ENCODE measurements around the gene PTGS2.
"Not testable (repeated sequence)": the region's sequence is repeated elsewhere in the genome, so short reads cannot be mapped to it uniquely, and the experiment has no call there.

PTGS2 gene

DNA sequence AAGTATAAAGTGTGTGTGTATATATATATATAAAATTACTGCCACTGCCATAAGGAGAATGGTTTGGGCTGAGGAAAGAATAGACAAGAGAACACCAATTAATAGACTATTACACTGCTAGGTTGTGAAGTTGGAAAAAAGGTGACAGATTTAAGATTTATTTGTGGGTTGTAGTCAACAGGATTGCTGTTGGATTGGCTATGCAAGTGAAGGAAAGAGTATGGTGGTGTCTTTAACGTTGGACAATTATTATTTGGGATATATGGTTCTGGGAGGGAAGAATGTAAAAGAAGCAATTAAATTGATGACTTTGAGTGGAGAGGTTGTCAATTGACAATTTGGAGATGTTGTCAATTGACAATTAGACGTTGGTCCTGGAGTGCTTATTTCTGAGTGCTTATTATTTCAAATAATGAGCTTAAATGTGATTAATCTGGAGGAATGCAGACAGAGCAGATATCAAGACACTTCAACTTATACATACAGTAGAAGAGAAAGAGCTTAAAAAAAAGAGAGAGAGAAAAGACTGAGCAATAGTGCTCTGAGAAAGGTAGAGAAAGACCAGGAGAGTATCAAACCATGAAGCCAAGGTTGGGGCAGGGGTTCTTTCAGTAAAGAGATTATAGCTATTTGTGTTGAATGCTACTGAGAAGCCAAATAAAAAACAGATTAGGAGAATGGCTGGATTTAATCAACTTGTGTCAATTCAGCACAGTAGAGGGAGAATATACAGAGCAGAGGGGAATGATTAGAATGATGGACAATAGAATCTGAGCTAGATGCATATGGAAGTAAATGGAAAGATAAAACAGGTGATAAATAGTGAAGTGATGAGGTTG lies 9.7 kb downstream of the PTGS2 start:
- no peak for DNase-seq (ENCODE audit: low spot score)

GRCh38 chr1:186669784-186670183 lies 10.4 kb downstream of the PTGS2 start:
- DNase-seq (ENCODE audit: low spot score), result not testable (repeated sequence)

- not testable (repeated sequence) for DNase-seq (ENCODE audit: low spot score)
These were observed 16.0 kb downstream of the PTGS2 start for GRCh38 chr1:186664217-186664616.

GRCh38 chr1:186662752-186663151 lies 17.5 kb downstream of the PTGS2 start:
- no peak for DNase-seq (ENCODE audit: low spot score)

DNA sequence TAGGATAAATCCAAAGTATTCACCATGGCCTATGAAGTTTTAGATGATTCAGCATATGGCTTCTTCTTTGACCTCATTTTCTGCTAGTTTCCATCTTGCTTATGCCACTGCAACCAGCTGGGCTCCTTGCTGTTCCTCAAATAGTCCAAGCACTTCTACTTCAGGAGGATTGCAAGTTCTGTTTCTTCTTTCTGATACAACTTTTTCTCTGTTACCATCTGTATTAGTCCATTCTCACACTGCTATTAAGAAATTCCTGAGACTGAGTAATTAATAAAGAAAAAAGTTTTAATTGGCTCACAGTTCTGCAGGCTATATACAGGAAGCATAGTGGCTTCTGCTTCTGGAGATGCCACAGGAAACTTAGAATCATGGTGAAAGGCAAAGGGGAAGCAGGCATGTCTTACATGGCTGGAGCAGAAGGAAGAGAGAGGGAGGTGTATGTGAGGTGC lies 20.3 kb downstream of the PTGS2 start:
- DNase-seq (ENCODE audit: low spot score), result no peak

DNA sequence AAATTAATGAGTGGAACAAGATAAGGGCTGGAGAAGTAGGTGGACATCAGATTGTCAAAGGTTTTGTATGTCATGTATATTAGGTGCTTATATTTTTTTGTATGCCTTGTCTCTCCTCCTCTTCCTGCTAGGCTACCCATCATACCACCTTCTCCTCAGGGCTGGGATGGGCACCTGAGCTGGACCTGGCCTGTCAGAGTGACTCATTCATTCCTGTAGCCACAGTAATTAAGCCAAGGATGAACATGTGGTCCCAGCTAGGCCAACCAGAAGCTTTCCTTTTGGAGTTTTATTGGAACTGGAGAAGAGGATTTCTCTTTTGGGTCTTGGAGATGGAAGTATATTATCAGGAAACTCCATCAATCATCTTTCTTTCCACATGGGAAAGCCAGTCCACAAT lies 21.2 kb downstream of the PTGS2 start:
- no peak for DNase-seq (ENCODE audit: low spot score)

GRCh38 chr1:186657481-186657880 lies 22.7 kb downstream of the PTGS2 start:
- DNase-seq (ENCODE audit: low spot score), result no peak

GRCh38 chr1:186655876-186656275 lies 24.3 kb downstream of the PTGS2 start:
- DNase-seq (ENCODE audit: low spot score), result no peak

GRCh38 chr1:186654741-186655140 lies 25.5 kb downstream of the PTGS2 start:
- DNase-seq (ENCODE audit: low spot score), result no peak

DNA sequence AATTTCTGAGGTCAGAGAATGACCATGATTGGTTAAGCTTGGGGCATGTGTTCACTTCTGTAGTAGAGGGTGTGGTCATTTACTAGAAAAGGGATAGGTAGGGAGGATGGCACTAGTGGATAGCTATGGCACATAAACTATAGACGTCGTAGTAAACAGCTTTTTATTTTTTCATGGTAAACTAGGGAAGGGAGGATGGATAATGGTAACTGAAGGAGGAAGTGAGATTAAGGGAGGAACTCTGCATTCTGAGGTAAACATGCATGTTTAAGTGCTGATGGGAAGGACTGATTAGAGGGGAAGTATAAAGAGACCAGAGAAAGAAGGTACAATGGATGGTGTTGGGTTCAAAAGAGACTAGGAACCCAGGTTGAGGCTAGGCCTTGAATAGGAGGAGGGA lies 26.9 kb downstream of the PTGS2 start:
- DNase-seq (ENCODE audit: low spot score), result no peak

- DNase-seq (ENCODE audit: low spot score), result no peak
These were observed 31.6 kb downstream of the PTGS2 start for GRCh38 chr1:186648613-186649012.

DNA sequence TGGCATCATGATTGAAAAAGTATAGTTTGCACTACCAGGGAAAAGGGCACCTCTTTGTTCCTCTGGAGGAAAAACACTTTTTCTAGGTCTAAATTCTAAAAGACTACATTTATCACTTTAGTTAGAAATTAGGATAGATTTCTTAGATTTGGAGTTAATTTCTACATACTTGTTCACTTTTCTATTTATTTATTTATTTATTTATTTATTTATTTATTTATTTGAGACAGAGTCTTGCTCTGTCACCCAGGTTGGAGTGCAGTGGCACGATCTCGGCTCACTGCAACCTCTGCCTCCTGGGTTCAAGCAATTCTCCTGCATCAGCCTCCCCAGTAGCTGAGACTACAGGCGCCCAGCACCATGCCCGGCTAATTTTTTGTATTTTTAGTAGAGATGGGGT lies 32.2 kb downstream of the PTGS2 start:
- DNase-seq (ENCODE audit: low spot score), result not testable (repeated sequence)

- DNase-seq (ENCODE audit: low spot score), result no peak
These were observed 36.6 kb downstream of the PTGS2 start for GRCh38 chr1:186643614-186644013.

DNA sequence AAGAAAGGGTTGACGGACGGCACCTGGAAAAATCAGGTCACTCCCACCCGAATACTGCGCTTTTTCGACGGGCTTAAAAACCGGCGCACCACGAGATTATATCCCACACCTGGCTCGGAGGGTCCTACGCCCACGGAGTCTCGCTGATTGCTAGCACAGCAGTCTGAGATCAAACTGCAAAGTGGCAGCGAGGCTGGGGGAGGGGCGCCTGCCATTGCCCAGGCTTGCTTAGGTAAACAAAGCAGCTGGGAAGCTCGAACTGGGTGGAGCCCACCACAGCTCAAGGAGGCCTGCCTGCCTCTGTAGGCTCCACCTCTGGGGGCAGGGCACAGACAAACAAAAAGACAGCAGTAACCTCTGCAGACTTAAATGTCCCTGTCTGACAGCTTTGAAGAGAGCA lies 42.7 kb downstream of the PTGS2 start:
- not testable (repeated sequence) for DNase-seq (ENCODE audit: low spot score)

GRCh38 chr1:186636786-186637185 lies 43.4 kb downstream of the PTGS2 start:
- DNase-seq (ENCODE audit: low spot score), result no peak

DNA sequence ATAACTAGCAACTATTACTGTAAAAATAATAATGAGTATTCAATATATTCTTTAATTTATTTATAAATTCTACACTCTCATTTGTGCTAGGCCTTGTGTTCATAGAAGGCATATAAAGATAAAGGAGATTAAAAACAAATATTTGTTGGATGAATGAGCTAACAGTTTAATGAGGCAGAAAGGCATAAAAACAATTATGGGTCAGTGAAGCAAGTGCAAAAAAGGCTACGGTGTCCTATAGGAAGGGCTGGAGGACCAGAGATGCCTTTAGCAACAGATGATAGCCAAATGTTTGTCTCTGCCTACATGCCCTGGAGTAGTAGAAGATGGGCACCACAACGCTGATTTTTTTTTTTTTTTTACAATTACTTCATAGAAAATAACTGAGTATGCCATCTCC lies 45.7 kb downstream of the PTGS2 start:
- DNase-seq (ENCODE audit: low spot score), result no peak

DNA sequence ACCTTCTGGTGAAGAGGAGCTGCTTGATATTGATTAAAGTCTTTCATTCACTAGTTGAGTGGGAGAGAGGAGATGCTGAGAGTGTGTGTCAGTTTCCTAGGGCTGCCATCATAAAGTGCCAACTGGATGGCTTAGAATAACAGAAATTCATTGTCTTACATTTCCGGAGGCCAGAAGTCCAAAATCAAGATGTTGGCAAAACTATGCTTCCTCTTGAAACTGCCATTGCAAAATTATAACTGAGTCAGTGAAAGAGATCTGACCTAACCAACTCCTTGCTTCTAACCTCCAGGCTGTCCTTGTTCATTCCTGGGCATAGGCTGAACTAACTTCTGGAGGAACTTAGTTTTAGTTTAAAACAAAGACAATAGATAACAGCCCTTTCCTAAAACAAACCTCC lies 47.1 kb downstream of the PTGS2 start:
- DNase-seq (ENCODE audit: low spot score), result no peak

GRCh38 chr1:186629341-186629740 lies 50.9 kb downstream of the PTGS2 start:
- DNase-seq (ENCODE audit: low spot score), result no peak

- no peak for DNase-seq (ENCODE audit: low spot score)
These were observed 51.3 kb downstream of the PTGS2 start for GRCh38 chr1:186628910-186629309.

DNA sequence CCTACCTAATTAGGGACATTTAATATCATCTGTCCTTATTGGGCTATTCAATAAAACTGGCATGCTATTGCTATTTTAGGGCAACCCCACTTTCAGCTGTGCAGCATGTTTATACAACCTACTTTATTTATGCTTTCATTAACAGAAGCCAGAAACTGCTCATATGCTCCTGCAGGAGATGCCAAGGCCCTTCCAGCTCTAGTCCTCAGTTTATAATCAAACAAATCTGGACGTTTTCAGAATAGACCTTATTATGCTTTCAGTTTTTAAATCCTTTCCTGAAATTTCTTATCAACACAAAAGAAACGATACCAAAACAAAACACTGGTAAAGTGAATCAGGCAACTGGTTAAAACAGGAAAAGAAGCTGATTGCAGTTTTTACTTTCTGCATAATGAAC lies 53.2 kb downstream of the PTGS2 start:
- no peak for DNase-seq (ENCODE audit: low spot score)

GRCh38 chr1:186626356-186626932 lies 53.8 kb downstream of the PTGS2 start:
- no peak for DNase-seq (ENCODE audit: low spot score)

- DNase-seq (ENCODE audit: low spot score), result no peak
These were observed 56.7 kb downstream of the PTGS2 start for GRCh38 chr1:186623551-186623950.

Measured in Ammon's horn (tissue), 1 donor.